DOHH2 (cell line): ENCODE measurements around the gene CYB5R3.
"Not testable (repeated sequence)": the region's sequence is repeated elsewhere in the genome, so short reads cannot be mapped to it uniquely, and the experiment has no call there.

Experiments
- CTCF ChIP-seq: fragments of 200-600 bp; sonication (generic); IDR thresholded peaks from one replicate; pipeline ENCODE4 v1.5.1; 2014; ENCODE audit warnings: antibody characterized with exemption, mild to moderate bottlenecking, low read depth, low read length; ENCODE audit not compliant: poor library complexity, severe bottlenecking
- EZH2phosphoT487 ChIP-seq: fragments of 200-600 bp; sonication (generic); IDR thresholded peaks from 2 replicates; pipeline ENCODE4 v1.6.1; 2017; ENCODE audit warnings: borderline replicate concordance, mild to moderate bottlenecking, antibody characterized with exemption, low read length, moderate library complexity, mixed read lengths

GRCh38 chr22:42570580-42570979, 78.6 kb downstream of the CYB5R3 start:
- TF ChIP-seq CTCF, EZH2phosphoT487: not testable (repeated sequence)
